ENCODE data around the gene BCDIN3D.

DNA sequence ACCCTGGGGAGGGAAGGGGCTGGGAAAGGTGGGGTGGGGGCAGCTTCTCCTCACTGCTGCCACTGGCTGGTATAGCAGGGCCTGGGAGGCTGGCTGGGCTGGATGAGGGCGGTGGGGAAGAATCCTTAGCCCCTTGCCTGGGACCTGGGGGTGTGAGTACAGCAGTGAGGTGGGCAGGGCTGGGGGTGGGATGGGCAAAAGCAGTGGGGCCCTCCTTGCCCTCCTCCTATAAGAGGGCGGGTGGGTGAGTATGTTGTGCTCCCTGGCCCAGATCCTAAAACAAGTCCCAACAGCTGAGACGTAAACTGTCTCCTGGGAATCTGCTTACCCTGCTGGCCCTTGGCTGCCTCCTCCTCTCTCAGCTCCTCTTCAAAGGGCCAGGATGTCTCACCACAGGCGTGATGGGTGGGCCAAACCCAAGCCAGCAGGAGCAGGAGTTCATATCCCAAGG lies 16.9 kb downstream of the BCDIN3D start:
- TF ChIP-seq EZH2 (IDR thresholded peaks at IDR 0.05) (no peak), CTCF (IDR thresholded peaks at IDR 0.05) (no peak)
